ENCODE measurements around the gene MBD3L3.

- TF ChIP-seq CTCF (IDR thresholded peaks at IDR 0.05) (no peak), EZH2phosphoT487 (IDR thresholded peaks at IDR 0.05) (no peak), EZH2 (IDR thresholded peaks at IDR 0.05) (no peak)
Measured at GRCh38 chr19:7104747-7105447, 46.4 kb upstream of the MBD3L3 start.

All from neural progenitor cell (in vitro differentiated cells).